GM19438 (cell line): ENCODE measurements around the gene SP100.
"Not testable (repeated sequence)": the region's sequence is repeated elsewhere in the genome, so short reads cannot be mapped to it uniquely, and the experiment has no call there.

Experiments
- ATAC-seq: cut with Tn5 transposase; IDR thresholded peaks from one replicate; pipeline ENCODE4 v1.9.1; 2021; ENCODE audit warnings: low read depth; ENCODE audit not compliant: unreplicated experiment

Gene SP100

GRCh38 chr2:230418341-230419016 lies 2.5 kb downstream of the SP100 start:
- no peak for ATAC-seq

- no peak for ATAC-seq
These were observed 3.2 kb downstream of the SP100 start for GRCh38 chr2:230419181-230419580.

- ATAC-seq: no peak
These were observed 6.1 kb downstream of the SP100 start for GRCh38 chr2:230422149-230422548.

- ATAC-seq: no peak
These were observed 8.0 kb downstream of the SP100 start for GRCh38 chr2:230423851-230424458.

- ATAC-seq: no peak
These were observed 9.4 kb downstream of the SP100 start for GRCh38 chr2:230425377-230425776.

- ATAC-seq: no peak
These were observed 13.5 kb downstream of the SP100 start for GRCh38 chr2:230429513-230429912.

- ATAC-seq: no peak
These were observed 15.2 kb downstream of the SP100 start for GRCh38 chr2:230430957-230431910.

GRCh38 chr2:230434677-230435324 lies 18.8 kb downstream of the SP100 start:
- no peak for ATAC-seq

- no peak for ATAC-seq
These were observed 19.4 kb downstream of the SP100 start for GRCh38 chr2:230435431-230435830.

- not testable (repeated sequence) for ATAC-seq
These were observed 23.1 kb downstream of the SP100 start for GRCh38 chr2:230439121-230439520.

GRCh38 chr2:230439590-230439989 lies 23.6 kb downstream of the SP100 start:
- no peak for ATAC-seq

GRCh38 chr2:230441227-230441897 lies 25.4 kb downstream of the SP100 start:
- ATAC-seq: no peak

GRCh38 chr2:230443541-230443940 lies 27.5 kb downstream of the SP100 start:
- no peak for ATAC-seq

GRCh38 chr2:230444832-230445231 lies 28.8 kb downstream of the SP100 start:
- no peak for ATAC-seq

- ATAC-seq: no peak
These were observed 31.0 kb downstream of the SP100 start for GRCh38 chr2:230447036-230447435.

- ATAC-seq: peak; percentile 77
These were observed 31.8 kb downstream of the SP100 start for GRCh38 chr2:230447455-230448451.

GRCh38 chr2:230449901-230450467 lies 34.0 kb downstream of the SP100 start:
- ATAC-seq: no peak

GRCh38 chr2:230453006-230453405 lies 37.0 kb downstream of the SP100 start:
- no peak for ATAC-seq
